ENCODE measurements around the gene SPATA31E1.
"Not testable (repeated sequence)": the region's sequence is repeated elsewhere in the genome, so short reads cannot be mapped to it uniquely, and the experiment has no call there.

SPATA31E1 gene

DNA sequence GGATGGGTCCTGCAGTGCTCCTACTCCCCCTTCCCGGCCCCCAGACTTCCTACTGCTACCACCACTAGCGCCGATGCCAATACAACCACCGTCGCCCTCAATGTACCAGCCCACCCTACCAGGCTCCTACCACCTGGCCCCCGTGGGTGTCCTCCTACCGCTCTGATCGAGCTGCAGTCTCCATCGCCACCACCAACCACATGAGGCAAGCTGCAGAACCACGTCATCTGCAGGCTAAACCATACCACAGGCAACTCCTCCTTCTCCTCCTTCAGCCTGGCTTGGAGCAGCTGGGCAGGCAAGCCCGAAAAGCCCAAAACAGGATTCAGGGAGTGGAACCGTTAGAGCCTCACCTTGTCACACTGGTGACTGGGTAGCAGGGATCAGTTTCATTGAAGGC, 54.7 kb downstream of the SPATA31E1 start:
- DNase-seq: not testable (repeated sequence)

DNA sequence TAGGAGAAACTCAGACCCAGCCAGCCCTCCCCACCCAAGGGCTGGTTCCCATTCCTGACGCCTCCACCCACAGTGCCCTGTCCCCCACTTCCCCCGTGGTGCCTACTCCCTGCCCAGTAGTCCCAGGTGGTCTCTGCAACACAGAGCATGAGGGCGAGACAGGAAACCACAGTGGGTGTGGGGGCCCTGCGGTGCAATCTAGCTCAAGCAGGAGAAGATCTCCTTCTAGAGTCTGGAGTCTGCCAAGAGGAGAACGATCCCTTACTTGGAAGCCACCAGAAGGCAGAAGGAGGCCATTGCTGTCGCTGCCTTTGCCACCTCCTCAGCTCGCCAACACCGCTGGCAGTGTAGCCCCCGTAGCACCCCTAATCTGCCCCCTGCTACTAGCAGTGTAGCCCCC, 55.2 kb downstream of the SPATA31E1 start:
- not testable (repeated sequence) for DNase-seq

DNA sequence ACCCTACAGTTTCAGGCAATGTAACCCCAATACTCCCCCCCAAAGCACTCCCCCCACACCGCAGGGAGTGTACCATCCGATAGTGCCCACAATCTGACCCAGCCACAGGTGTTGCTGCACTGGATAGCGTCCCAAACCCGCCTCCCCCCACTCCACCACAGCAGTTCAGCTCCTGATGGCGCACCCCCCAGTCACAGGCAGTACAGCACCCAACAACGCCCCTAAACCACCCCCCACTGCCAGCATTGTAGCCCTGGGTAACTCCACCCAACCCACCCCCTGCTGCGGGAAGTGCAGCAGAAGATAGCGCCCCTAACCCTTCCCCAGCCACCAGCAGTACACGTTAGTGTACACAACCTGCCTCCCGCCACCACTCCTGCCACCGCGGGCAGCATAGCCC, 55.7 kb downstream of the SPATA31E1 start:
- DNase-seq: not testable (repeated sequence)
